KG1 (cell line): ENCODE results near the gene PRPF40A.
"Not testable (repeated sequence)": the region's sequence is repeated elsewhere in the genome, so short reads cannot be mapped to it uniquely, and the experiment has no call there.

Source experiments
- DNase-seq: peaks from one replicate; lab custom pipeline; 2025; lab: John Stamatoyannopoulos, UW

PRPF40A gene

GRCh38 chr2:152717228-152718075, at the start of gene PRPF40A:
Gene PRPF40A, minus strand, starts transcription at chr2:152717461. Its CDS starts 22 bp downstream, at chr2:152717439.
- DNase-seq, result peak; percentile 96

DNA sequence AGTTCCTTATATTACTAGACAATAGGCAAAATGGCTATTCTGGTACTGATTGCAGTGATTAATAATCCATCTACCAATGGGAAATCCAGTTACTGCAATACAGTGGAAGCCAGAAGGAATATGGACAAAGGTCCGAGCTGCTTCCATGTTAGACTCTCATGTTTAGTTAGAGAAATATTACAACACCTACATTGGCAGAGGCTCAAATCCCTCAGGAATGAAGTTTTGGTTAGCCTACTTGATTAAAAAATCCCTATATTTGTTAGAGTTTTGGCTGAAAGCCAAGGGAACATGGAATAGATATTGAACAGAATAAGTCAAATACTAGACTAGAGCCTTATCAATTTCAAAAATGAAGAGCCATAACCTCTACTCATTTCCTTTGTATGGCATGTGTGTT, 49.7 kb upstream of the PRPF40A start:
- no peak for DNase-seq

DNA sequence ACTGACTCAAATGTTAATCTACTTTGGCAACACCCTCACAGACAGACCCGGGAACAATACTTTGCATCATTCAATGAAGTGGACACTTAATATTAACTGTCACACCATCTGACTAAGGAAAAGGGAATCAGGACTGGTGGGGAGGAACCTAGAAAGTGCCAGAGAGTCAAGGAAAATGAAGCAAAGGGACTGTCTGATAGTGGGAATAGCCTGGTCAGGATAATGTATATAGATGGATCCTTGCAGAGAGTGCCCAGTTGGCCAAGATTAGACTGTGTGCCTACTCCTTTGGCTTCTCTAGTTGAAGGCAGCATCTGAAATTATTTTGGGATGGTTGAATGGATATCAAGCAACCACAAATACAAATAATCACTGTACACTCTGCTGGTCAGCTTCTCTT, 46.4 kb upstream of the PRPF40A start:
- no peak for DNase-seq

GRCh38 chr2:152763208-152763607, 45.9 kb upstream of the PRPF40A start:
- DNase-seq, result not testable (repeated sequence)

DNA sequence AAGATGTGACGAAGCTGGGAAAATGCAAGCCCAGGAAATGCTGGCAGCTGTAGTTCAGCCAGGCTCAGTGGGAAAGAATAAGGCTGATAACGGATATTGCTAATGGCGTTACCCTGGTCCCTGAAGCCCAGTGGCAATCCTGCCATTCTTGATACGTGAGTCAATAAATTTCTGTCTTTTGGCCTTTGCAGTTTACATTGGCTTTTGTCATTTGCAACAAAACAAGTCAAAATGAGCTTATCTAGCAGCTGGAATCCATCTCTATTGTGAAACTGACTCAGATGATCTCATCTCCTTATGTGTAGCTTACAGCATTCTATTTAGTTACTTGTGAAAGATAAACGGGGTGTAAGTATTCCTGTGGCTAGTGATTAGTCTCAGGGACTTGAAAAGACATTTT, 44.9 kb upstream of the PRPF40A start:
- no peak for DNase-seq

GRCh38 chr2:152761214-152761613, 44.0 kb upstream of the PRPF40A start:
- DNase-seq, result no peak

GRCh38 chr2:152759290-152760072, 42.2 kb upstream of the PRPF40A start:
- no peak for DNase-seq

GRCh38 chr2:152755029-152755428, 37.8 kb upstream of the PRPF40A start:
- no peak for DNase-seq

- not testable (repeated sequence) for DNase-seq
Observed at GRCh38 chr2:152747751-152748150, 30.5 kb upstream of the PRPF40A start.

GRCh38 chr2:152743002-152743401, 25.7 kb upstream of the PRPF40A start:
- no peak for DNase-seq

- DNase-seq, result peak; percentile 39
Observed at GRCh38 chr2:152740743-152741328, 23.6 kb upstream of the PRPF40A start.

DNA sequence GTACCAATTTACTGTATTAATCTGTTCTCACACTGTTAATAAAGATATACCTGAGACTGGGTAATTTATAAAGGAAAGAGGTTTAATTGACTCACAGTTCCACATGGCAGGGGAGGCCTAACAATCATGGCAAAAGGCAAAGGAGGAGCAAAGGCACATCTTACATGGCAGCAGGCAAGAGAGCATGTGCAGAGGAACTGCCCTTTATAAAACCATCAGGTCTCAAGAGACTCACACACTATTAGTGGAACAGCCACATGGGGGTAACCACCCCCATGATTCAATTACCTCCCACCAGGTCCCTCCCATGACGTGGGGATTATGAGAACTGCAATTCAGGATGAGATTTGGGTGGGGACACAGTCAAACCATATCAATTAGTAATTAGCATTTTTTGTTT, 22.4 kb upstream of the PRPF40A start:
- DNase-seq, result not testable (repeated sequence)

GRCh38 chr2:152738438-152738837, 21.2 kb upstream of the PRPF40A start:
- no peak for DNase-seq

DNA sequence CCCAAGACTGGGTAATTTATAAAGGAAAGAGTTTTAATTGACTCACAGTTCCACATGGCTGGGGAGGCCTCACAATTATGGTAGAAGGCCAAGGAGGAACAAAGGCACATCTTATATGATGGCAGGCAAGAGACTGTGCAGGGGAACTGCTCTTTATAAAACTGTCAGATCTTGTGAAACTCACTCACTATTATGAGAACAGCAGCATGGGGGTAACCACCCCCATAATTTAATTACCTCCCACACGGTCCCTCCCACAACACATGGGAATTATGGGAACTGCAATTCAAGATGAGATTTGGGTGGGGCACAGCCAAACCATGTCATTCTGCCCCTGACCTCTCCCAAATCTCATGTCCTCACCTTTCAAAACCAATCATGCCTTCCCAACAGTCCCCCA, 20.2 kb upstream of the PRPF40A start:
- not testable (repeated sequence) for DNase-seq

DNA sequence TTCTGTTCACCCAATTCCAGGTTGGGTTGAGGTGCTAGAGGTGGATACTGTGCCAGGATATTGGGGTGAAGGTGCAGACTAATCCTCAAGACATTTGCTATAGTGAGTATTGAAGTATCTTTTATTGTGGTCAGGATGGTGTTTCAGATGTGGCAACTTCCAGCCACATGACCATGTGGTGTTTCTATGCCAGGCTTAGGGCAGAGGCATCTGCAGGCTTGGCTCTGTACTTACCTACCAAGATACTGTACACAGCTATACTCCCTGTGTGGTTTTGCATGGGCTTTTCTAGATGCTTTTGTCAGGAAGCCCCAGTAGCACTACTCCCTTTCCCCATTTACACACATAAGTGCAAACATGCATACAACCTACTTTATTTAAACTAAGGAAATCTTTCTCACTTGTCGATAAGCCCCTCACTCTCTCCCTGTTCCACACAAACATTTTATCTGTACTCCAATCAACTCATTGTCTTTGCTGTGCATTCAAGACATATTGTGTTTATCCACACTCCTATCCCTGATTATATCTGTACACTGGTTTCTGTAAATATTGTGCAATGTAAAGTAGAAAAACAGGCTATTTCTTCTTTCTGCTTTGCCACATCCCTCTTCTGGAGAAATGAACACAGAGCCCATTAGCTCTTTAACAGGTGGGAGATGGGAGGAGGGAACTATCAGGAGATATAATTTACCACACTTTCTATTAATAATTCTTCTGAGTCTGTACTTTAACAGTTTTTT, 13.5 kb upstream of the PRPF40A start:
- no peak for DNase-seq

DNA sequence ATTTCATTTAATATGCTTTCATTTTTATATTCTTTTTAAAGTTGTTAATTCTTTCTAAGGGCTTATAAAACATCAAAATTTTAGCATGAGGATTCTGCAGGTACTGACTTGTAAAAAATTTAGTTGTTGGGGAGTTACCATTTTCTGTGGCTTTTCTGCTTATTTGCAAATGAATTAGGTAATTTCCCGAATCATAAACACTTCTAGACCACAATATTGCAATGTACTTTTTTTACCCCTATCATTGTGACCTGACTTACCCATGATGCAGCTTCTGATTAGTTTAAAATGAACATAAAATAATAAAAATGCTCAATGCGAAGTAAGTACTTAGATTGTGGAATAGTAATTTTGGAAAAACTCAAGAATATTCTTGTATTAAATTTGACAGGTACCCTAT, 12.6 kb upstream of the PRPF40A start:
- no peak for DNase-seq

DNA sequence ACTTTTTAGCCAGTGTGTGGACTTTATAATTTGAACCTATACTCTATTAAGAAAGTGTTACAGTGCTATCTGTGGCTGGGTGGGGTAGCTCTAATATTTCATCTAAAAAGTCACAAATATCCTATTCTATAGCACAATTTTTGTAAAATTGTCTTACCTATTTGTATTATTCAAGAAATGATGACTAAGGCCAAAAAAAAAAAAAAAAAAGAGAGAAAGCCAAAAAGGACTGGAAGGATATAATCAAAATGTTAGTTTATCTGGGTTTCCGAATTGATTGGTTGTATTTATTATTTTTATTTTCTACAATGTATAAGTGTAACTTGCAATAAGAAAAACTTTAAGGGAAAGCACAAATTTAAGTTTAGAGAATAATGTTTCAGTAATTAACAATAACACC, 6.7 kb upstream of the PRPF40A start:
- DNase-seq, result no peak

- not testable (repeated sequence) for DNase-seq
Observed at GRCh38 chr2:152722639-152723038, 5.4 kb upstream of the PRPF40A start.

GRCh38 chr2:152720794-152721193, 3.5 kb upstream of the PRPF40A start:
- DNase-seq, result no peak

GRCh38 chr2:152718909-152719645, 1.8 kb upstream of the PRPF40A start:
- DNase-seq, result no peak
